NCI-H748 treated with DMSO at 0.1 percent for 48 hours (cell line): ENCODE measurements around the gene CYP26A1.

Experiments used
- DNase-seq: peaks from one replicate; lab custom pipeline; 2025; lab: John Stamatoyannopoulos, UW

Gene CYP26A1

DNA sequence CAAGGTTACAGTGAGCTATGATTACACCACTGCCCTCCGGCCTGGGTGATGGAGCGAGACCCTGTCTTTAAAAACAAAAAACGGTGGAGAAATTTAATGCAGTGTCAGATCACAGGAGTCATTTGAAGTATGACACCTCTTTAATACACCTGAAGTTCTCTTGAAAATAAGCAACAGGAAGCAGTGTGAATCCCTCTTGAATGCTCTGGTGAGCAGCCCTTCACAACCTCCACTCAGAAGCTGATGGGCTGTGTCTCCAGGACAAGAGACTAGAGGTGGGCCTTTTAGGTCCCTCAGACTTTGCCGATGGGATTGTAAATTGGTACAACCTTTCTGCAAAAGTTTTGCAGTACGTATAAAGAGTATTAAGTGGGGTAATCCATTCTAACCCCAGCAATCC, 50.1 kb downstream of the CYP26A1 start:
- no peak for DNase-seq

DNA sequence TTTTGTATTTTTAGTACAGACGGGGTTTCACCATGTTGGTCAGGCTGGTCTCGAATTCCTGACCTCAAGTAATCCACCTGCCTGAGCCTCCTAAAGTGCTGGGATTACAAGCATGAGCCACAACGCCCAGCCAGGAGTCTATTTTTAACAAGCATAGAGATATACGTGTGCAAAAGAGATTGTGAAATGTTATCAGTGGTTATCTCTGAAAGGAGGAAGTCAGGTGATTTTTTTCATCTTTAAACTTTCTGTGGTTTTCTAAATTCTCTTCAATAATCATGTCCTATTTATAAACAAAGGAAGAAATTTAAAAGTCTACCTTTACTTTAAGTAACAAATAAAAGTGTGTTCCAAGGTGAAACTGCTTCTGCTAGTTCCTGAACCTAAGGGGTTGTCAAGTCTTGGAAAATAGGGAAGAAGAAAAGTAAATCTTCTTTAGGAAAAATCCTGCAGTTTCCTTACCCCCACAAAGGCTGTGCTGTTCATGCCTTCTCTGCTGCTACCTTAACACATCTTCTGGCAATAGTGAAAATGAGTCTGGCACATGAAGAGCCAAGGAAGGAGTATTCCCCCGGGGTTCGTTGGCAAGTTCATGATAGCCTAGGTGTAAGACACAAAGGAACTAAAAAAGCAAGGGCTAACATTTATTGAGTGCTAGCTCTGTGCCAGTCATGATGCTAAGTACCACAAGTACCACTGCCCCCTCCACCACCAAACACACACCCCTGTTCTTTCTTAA, 51.1 kb downstream of the CYP26A1 start:
- DNase-seq, result no peak

- no peak for DNase-seq
Measured at GRCh38 chr10:93125966-93126365, 52.3 kb downstream of the CYP26A1 start.

DNA sequence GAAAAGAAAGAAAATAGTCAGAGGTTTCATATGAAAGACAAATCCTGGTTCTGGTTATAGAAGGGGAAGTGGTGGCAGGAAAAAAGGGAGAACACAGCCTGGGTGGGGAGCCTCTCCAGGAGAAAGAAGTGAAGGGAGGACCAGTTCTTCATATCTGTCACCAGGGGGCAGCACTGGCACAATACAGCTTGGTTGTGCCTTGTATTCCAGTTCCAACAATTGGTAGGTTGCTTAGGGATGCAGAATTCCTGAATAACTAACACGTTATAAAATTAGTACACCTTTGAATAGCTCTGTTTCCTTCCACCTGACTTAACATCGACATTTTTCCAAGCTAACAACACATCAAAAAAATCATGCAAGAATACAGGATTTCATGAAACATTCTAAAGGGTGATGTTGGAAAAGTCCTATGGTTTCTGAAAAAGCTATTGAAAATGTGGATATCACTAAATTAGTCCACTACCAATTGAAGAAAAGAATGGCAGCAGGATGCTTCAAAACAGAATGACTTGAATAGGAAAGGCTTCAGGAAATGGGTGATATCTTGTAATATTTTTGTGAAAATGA, 52.9 kb downstream of the CYP26A1 start:
- DNase-seq, result no peak
